NCI-H2227 treated with DMSO at 0.1 percent for 48 hours (cell line): Measurements from ENCODE around the gene FUNDC2.
A peak's percentile ranks its signal among the peaks of the same experiment; 100 is the strongest.

Experiments
- DNase-seq: peaks from one replicate; lab custom pipeline; 2025; lab: John Stamatoyannopoulos, UW

The FUNDC2 gene

GRCh38 chrX:155070038-155070437 lies 43.4 kb downstream of the FUNDC2 start:
- no peak for DNase-seq

- DNase-seq: no peak
These were observed 44.0 kb downstream of the FUNDC2 start for GRCh38 chrX:155070663-155070974.

- DNase-seq: peak; percentile 81
These were observed 44.5 kb downstream of the FUNDC2 start, which contains the start of the genes BRCC3, CMC4 and MTCP1 for GRCh38 chrX:155070975-155071693. Gene BRCC3, plus strand, starts transcription at chrX:155071508. Its CDS starts 20 bp downstream, at chrX:155071528. Gene CMC4, minus strand, starts transcription at chrX:155071136. Its CDS starts 7,113 bp downstream, at chrX:155064023. Gene MTCP1, minus strand, starts transcription at chrX:155071136. Its CDS starts 5,126 bp downstream, at chrX:155066010.

GRCh38 chrX:155071694-155072280 lies 45.1 kb downstream of the FUNDC2 start:
- no peak for DNase-seq

- DNase-seq: no peak
These were observed 59.7 kb downstream of the FUNDC2 start for GRCh38 chrX:155086202-155086840.

- DNase-seq: no peak
These were observed 60.5 kb downstream of the FUNDC2 start for GRCh38 chrX:155086961-155087735.

GRCh38 chrX:155094468-155095061 lies 67.9 kb downstream of the FUNDC2 start:
- DNase-seq: peak; percentile 2

GRCh38 chrX:155105919-155106318 lies 79.3 kb downstream of the FUNDC2 start:
- DNase-seq: no peak

- DNase-seq: no peak
These were observed 81.8 kb downstream of the FUNDC2 start for GRCh38 chrX:155108427-155108826.
